ENCODE data around the gene ESYT2.

The ESYT2 gene

DNA sequence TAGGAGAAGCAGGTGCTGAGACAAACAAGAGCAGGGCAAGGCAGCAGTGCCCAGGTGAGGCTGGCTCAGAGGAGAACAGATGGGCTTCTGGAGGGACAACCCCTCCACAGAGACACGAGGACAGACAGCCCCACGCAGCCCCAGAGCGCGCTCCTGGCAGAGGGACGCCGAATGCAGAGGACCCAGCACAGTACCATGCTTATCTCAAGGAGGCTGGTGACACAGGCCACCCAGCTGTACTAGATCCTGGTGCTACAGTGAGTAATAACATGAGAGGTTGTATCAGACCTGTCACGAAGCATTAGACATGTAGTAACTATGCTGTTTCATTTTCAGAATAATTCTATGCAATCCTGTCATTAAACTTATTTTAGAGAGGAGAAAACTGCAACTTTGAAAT is 64.3 kb downstream of the ESYT2 start:
- no peak for DNase-seq

DNA sequence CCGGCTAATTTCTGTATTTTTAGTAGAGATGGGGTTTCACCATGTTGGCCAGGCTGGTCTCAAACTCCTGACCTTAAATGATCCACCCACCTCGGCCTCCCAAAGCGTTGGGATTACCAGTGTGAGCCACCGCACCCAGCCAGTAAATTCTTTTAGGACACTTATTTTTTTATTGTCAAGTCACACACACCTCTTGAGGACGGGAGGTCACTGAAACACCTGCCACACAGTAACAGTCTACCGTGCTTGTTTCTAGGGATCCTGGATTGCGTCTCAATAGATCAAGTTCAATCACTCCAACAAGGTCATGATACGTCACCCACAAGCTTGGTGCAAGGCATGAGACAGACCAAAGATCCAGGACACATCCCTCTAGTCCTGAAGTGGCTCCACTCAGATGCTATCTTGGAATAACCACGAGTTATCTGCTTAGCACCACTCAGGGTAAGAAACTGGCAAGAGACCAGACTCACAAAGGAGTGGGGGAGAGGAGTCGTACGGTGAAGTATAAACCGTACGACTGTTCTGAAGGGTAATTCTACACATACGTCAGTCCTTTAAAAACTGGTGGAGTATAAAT is 65.8 kb downstream of the ESYT2 start:
- DNase-seq = no peak

DNA sequence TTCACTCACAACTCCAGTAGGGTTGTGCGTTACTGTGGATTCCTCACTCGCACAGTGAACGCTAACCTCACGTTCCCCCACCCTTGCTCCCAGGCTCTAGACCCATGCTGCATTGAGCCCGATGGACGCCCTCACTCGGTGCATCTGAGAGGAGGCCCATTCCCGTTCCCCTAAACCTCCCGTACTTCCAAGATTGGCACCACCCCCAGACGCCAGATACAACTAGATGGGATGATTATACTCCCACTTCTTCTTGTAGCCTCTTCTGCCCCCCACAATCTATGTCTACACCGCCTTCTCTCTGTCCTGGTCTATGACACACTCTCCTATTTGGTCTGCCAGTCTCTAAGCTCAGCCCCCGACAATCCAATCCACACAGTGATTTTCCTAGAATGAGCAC is 67.4 kb downstream of the ESYT2 start:
- DNase-seq = no peak

DNA sequence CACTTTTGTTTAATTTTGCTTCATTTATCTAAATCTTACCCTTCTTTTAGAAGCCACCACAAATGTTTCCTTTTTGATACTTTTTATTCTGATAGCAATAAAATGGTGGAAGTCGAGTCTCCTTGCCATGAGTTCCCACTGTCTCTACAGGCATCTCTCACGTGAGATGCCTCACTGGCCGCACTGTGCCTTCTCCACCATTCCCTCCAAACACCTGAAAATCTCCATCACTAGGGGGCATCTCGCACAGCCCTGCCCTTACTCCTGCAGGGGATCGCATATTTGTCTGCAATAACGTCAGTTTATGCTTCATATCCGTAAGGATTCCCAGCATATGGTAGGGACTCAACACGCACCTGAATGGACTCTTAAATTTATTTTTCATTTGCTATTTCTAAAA is 68.4 kb downstream of the ESYT2 start:
- DNase-seq = no peak

GRCh38 chr7:158760445-158760764 is 68.9 kb downstream of the ESYT2 start:
- no peak for DNase-seq

GRCh38 chr7:158759749-158760444 is 69.4 kb downstream of the ESYT2 start:
- DNase-seq = no peak

GRCh38 chr7:158759245-158759614 is 70.1 kb downstream of the ESYT2 start:
- no peak for DNase-seq

- DNase-seq = no peak
These were observed 70.6 kb downstream of the ESYT2 start for GRCh38 chr7:158758586-158759244.

GRCh38 chr7:158757404-158757989 is 71.8 kb downstream of the ESYT2 start:
- no peak for DNase-seq

GRCh38 chr7:158754746-158755444 is 74.4 kb downstream of the ESYT2 start:
- peak; percentile 2 for DNase-seq

- no peak for DNase-seq
These were observed 75.4 kb downstream of the ESYT2 start for GRCh38 chr7:158753900-158754299.

DNA sequence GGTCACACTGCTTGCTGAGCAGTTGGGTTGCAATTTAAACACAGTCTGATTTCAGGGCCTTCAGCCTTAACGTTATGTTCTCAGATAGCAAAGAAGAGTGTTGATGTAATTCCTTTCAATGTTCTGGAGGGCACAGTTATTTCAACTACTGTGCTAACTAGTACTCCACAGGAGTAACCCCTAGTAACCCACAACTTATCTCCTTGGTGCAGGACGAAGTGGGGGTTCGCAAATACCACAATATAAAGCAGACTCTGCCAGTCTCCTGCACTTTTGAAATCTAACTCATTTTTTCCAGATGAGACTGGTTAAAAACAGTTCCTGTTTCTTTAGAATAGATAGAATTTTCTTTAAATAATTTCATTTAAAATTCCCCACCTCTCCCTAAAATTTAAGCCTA is 77.6 kb downstream of the ESYT2 start:
- no peak for DNase-seq

DNA sequence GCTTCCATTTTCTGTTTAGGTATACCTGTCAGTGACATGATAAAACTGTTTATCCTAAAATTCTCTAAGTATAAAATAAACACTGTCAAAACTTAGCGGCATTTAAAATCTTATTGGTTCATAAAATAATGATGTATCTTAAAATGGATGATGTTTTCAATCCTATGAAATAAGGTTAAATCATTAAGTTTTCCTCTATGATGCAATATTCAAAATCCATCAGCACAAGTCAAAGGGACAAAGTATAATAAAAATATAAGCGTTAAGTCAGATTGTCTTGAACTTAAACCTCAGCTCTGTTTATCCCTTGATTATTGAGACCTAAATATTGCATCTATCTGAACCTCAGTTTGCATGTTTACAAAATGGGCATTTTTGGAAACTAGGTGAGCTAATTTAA is 78.1 kb downstream of the ESYT2 start:
- DNase-seq = no peak

DNA sequence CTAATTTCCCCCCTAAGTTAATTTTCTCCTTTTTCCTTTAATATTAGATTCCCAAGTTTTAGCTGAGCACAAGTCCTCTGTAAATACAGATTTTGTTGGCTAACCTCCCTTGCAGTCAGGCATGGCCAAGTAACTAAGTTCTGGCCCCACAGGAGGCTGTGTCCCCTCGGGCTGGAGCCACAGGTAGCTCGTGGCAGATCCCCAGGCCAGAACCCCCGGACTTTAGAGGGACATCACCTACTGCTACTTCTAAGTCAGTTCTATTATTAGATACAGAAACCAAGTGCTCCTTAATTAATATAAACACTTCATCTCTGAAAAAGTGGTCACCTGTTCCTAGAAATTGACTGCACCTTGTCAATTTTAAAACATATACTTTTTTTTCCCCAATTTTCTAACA is 78.6 kb downstream of the ESYT2 start:
- DNase-seq = no peak

- DNase-seq = no peak
These were observed 79.9 kb downstream of the ESYT2 start for GRCh38 chr7:158749396-158749795.

GRCh38 chr7:158748335-158748734 is 81.0 kb downstream of the ESYT2 start:
- no peak for DNase-seq

- no peak for DNase-seq
These were observed 81.9 kb downstream of the ESYT2 start for GRCh38 chr7:158747408-158747807.

- DNase-seq = no peak
These were observed 82.4 kb downstream of the ESYT2 start for GRCh38 chr7:158746957-158747356.

GRCh38 chr7:158745057-158745715 is 84.1 kb downstream of the ESYT2 start:
- DNase-seq = no peak

DNA sequence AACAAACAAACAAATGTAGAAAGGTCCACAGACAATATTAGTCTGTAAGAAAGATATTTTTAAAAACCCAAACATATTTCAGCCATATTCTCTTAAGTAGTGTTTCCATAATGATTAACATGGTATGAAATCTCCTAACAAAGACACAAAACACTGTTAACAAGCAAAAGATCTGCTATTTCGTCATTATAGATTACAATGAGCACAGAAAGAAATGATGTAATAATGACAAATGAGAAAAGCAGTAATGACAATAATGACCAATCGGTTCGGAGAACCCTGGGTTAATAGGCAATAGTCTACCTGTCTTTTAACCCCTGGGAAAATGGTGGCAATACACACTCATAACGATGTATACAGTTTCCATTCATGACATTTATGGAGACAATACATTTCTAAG is 85.2 kb downstream of the ESYT2 start:
- no peak for DNase-seq

- DNase-seq = no peak
These were observed 86.1 kb downstream of the ESYT2 start for GRCh38 chr7:158743219-158743618.

DNA sequence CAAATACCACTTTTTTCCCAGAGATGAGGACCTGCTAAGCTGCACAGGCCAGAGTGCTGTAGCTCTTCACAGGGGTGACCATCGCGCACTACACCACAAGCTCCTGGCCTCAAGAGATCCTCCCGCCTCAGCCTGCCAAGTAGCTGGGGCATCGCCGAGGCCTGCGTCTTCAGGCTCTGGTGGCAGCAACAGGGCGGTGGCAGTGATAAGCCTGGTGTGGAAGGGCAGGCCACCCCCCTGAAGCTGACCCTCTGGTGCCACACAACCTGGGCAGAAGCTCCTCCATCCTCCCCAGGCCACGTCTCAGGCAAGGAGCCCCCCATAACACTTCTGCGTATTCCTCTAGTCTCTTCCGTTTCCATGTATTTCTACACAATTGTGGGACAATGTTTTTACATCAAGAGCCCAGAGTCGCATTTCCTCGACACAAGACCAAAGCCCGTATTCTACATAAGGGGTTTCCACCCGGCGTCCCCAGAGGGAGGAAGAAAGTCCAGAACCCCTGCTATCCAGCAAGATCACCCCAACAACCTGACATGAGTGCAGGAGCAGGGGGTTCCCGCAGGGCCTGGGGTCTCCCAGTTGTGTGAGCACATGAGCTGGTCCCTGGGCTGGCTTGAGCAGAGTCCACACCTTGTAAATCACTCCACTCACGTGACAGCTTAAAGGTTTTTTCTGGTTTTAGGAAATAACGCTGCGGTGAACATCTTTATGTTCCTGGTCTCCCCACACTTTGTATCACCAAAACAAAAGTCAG is 87.1 kb downstream of the ESYT2 start:
- DNase-seq = no peak
